ENCODE data around the gene MYPOP.

MYPOP gene

GRCh38 chr19:45862564-45863334 lies 39.7 kb downstream of the MYPOP start, which contains the start of gene SYMPK:
SYMPK (minus strand) TSS chr19:45863147; CDS start chr19:45854495, 8,652 bp downstream.
- peak; percentile 98 for DNase-seq

DNA sequence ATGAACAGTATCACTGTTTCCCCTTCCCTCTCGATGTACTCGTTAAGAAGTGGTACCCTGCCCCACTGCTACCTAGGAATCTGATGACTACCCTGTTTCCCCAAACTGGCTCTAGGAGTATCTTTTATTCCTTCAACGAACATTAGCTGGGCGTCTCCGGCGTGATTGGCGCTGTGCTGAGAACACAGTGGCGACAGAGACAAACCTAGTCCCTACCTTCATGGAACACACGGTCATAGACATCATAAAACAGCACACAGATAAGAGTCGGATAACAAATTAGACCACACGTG lies 40.2 kb downstream of the MYPOP start:
- no peak for DNase-seq

DNA sequence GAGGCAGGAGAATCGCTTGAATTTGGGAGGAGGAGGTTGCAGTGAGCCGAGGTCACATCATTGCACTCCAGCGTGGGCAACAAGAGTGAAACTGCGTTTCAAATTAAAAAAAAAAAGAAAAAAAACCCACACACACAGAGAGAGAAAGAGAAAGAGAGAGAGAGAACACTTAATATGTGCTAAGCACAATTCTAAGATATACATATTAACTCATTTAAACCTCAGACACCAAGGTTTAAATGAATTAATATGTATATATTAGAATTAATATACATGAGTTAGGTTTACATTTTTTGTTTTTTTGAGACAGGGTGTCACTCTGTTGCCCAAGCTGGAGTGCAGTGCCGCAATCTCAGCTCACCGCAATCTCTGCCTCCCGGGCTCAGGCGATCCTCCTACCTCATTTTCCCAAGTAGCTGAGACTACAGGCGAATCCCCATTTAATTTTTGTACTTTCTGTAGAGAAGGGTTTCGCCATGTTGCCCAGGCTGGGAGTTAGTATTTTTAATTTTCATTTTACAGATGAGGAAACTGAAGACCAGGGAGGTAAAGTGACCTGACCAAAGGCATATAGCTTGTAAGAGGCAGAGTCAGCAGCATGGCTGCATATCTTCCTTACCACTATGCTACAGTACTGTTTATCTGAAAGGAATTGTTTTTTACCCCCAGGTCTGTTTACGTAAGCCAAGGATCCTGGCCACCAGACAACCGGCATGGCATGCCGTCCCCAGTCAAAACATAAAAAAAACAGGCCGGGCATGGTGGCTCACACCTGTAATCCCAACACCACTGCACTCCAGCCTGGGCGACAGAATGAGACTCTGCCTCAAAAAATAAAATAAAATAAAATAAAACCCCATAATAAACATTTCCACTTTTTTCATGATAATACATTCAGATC lies 41.8 kb downstream of the MYPOP start:
- DNase-seq: no peak

- DNase-seq: no peak
Measured at GRCh38 chr19:45854167-45854778, 48.1 kb downstream of the MYPOP start.

- no peak for DNase-seq
Measured at GRCh38 chr19:45852983-45853382, 49.4 kb downstream of the MYPOP start.

DNA sequence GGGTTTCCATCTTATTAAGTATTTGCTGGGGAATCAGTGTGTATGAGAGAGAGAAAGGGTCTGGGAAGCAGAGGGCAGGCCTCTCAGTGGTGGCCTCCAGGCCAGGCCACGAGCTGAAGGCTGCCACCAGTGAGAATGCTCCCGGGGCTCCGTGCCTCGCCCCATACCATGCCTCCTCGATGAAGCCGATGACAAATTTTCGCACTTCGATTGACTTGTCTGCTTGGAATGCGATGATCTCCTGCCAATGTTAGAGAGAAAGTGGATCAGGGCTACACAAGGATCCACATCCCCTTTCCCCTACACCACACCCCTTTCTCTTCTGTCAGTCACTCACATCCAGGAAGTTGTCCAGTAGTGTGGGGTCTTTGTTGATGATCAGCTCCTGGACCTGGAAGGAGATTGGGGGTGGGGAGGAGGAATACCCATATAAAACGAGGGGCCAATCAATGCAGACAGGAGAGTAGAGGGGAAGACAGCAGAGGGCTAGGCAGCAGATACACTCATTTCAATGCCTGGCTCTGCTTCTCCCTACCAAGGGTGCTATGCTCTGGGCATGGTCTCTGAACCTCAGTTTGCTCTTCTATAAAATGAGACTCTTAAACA lies 50.2 kb downstream of the MYPOP start:
- no peak for DNase-seq

GRCh38 chr19:45848922-45849321 lies 53.5 kb downstream of the MYPOP start:
- no peak for DNase-seq

DNA sequence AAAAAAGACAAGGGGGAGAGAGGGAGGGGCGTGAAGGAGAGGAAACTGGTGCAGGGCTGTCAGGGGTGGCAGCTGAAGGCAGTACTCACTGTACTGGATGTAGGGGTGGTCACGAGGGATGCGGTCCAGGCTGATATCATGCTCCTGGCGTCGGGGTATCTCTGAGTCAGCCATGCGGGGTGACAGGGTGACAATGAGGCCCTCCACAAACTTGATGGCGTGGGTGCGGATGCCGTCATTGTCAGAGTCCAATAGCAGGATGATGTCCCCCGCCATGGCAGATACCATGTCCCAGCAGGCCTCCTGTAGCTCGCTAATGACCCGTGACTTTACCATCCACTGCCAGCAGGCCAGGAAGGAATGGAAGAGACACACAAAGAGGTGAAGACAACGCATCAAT lies 54.8 kb downstream of the MYPOP start:
- DNase-seq: no peak

DNA sequence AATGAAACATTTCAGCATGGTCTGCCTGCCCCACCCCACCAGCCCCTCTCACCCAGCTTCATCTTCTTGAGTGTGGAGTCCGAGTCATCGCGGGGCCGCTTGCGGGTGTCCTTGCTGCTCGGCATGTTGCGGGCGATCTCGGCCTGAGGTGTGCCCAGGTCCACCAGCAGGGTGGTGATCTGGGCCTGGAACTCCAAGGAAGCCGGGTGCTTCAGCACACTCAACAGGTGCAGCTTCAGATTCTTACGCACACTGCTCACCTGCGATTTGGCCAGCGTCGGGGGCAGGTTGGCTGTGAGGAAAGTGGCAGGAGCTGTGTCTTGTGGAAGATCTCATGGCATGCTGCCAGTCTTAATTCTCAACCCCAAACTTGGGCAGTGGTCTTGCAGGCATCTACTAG lies 60.2 kb downstream of the MYPOP start:
- no peak for DNase-seq
